Fibroblast of lung (primary cell): ENCODE measurements around the gene CD52. TPM values are rescaled to one million over a fixed set of nuclear protein-coding genes. Genes with fewer than 3 reads are reported as not detected.
A peak's percentile ranks its signal among the peaks of the same experiment; 100 is the strongest.

ENCODE experiments used
- DNase-seq, 2 donors: peaks; one replicate each; pipeline versions ENCODE4 v3.0.0 to v3.0.0-alpha.2; 2010; ENCODE audit warnings: low read depth in 2 of 2
- H2AFZ ChIP-seq: 2 replicates; pipeline ENCODE4 v1.5.1; 2012; ENCODE audit warnings: low read length, control low read depth, inconsistent platforms
- H3K27ac ChIP-seq: 2 replicates; pipeline ENCODE4 v1.5.1; 2011; ENCODE audit warnings: low read length, control low read depth; ENCODE audit not compliant: insufficient read depth
- H3K27me3 ChIP-seq: 2 replicates; pipeline ENCODE4 v1.5.1; 2011; ENCODE audit warnings: mild to moderate bottlenecking, low read length; ENCODE audit not compliant: control insufficient read depth, insufficient read depth
- H3K36me3 ChIP-seq: 2 replicates; pipeline ENCODE4 v1.5.1; 2011; ENCODE audit warnings: low read length; ENCODE audit not compliant: control insufficient read depth, insufficient read depth
- H3K4me1 ChIP-seq: 2 replicates; pipeline ENCODE4 v1.5.1; 2011; ENCODE audit warnings: low read length; ENCODE audit not compliant: control insufficient read depth, insufficient read depth; ENCODE audit errors: extremely low read depth
- H3K4me2 ChIP-seq: 2 replicates; pipeline ENCODE4 v1.5.1; 2011; ENCODE audit warnings: low read length, control low read depth; ENCODE audit not compliant: insufficient read depth; ENCODE audit errors: extremely low read depth
- H3K4me3 ChIP-seq, 4 experiments: fragments of 200-600 bp in 1 of 4; sonication (generic) in 1 of 4; replicated peaks in 1 of 4; 2 replicates each; pipeline ENCODE4 v1.5.1; 2011 to 2016; ENCODE audit warnings: low read length in 4 of 4, low read depth in 3 of 4, mild to moderate bottlenecking in 3 of 4, control low read depth in 2 of 4, inconsistent platforms in 1 of 4, mixed read lengths in 1 of 4; ENCODE audit not compliant: insufficient read depth in 1 of 4; ENCODE audit errors: control extremely low read depth in 1 of 4
- H3K79me2 ChIP-seq: 2 replicates; pipeline ENCODE4 v1.5.1; 2012; ENCODE audit warnings: mild to moderate bottlenecking, low read length, inconsistent platforms; ENCODE audit not compliant: control insufficient read depth, insufficient read depth
- H3K9ac ChIP-seq: 2 replicates; pipeline ENCODE4 v1.5.1; 2011; ENCODE audit warnings: mild to moderate bottlenecking, low read length, control low read depth; ENCODE audit not compliant: insufficient read depth
- H3K9me3 ChIP-seq: 2 replicates; pipeline ENCODE4 v1.5.1; 2012; ENCODE audit warnings: low read depth, low read length; ENCODE audit not compliant: control insufficient read depth, insufficient read depth
- H4K20me1 ChIP-seq: 2 replicates; pipeline ENCODE4 v1.5.1; 2011; ENCODE audit warnings: low read length; ENCODE audit not compliant: control insufficient read depth, insufficient read depth; ENCODE audit errors: extremely low read depth
- EZH2 ChIP-seq: IDR thresholded peaks from 2 replicates; pipeline ENCODE4 v1.5.1; 2012; ENCODE audit warnings: low read length, control low read depth, mild to moderate bottlenecking; ENCODE audit errors: missing control alignments
- polyA plus RNA-seq, 2 donors: library from polyadenylated mRNA; depleted of rRNA in 1 of 2; stranded (reverse) in 1 of 2; unstranded in 1 of 2; fragments of >200 nt; gene quantifications; 2 replicates each; pipeline ENCODE4 v1.2.1, GENCODE V29; 2011 to 2012; ENCODE audit warnings: missing spikeins in 1 of 2
- total RNA-seq: library from RNA; depleted of rRNA; stranded (reverse); fragments of >200 nt; gene quantifications from 2 replicates; pipeline ENCODE4 v1.2.1, GENCODE V29; 2014
- TF ChIP-seq, protein P1 (sequence below), 2 donors: IDR thresholded peaks in 1 of 2; conservative IDR thresholded peaks in 1 of 2; 1 replicate in 1 of 2; 2 replicates in 1 of 2; pipeline ENCODE4 v1.5.1; 2011 to 2012; ENCODE audit warnings: low read length in 2 of 2, control low read depth in 1 of 2, inconsistent platforms in 1 of 2, low read depth in 1 of 2, mild to moderate bottlenecking in 1 of 2

The CD52 gene
- total and polyA plus RNA-seq, 2 donors (not counting 1 experiment from before 2014, with no cell fraction given) = 0.31 TPM; not detected in 1

DNA sequence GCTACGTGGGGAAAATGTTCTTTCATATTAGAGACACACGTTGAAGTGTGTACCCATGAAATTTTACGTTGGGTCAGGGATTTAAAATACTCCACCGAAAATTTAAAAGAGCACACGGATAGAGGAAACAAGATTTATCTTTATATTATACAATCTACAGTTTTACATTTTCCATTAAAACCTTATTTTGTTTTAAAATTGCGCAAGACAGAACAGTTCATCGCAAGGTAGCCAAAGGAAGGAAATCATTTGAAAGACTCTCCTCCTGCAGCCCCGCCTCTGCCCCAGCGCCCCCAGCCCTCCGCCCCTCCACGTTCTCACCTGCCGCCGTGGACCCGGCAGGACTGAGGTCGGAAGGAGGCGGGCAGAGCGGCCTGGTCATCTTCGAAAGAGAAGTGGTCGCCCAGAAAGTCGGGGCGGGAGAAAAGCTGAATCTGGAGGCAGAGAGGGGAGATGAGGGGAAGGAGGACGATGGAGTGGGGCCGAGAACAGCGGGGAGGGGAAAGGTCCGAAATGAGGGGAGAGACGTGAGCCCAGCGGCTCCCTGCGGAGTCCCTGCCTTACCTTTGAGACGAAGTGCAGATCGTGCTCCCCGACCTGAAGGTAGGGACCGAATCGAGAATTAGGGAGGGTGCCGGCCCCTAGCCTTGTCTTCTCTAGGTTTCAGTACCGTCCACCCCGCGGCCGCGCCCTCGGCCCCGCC, 18.2 kb downstream of the CD52 start:
- H3K4me2 ChIP-seq = peak overlapping the region; percentile 92
- peak overlapping the region; percentile 88 for H2AFZ ChIP-seq
- H3K79me2 ChIP-seq = no peaks in the 10 kb centered on the region
- H3K36me3 ChIP-seq = no peaks in the 10 kb centered on the region
- no peaks in the 10 kb centered on the region for H3K4me1 ChIP-seq
- DNase-seq = no peak
- peak overlapping the region; percentile 38 to 68 (median 49) for H3K4me3 ChIP-seq
- no peak overlapping the region for H3K27ac ChIP-seq
- TF ChIP-seq, protein P1, sequence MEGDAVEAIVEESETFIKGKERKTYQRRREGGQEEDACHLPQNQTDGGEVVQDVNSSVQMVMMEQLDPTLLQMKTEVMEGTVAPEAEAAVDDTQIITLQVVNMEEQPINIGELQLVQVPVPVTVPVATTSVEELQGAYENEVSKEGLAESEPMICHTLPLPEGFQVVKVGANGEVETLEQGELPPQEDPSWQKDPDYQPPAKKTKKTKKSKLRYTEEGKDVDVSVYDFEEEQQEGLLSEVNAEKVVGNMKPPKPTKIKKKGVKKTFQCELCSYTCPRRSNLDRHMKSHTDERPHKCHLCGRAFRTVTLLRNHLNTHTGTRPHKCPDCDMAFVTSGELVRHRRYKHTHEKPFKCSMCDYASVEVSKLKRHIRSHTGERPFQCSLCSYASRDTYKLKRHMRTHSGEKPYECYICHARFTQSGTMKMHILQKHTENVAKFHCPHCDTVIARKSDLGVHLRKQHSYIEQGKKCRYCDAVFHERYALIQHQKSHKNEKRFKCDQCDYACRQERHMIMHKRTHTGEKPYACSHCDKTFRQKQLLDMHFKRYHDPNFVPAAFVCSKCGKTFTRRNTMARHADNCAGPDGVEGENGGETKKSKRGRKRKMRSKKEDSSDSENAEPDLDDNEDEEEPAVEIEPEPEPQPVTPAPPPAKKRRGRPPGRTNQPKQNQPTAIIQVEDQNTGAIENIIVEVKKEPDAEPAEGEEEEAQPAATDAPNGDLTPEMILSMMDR (conservative IDR thresholded peaks at IDR 0.05 in 1 of 2, IDR thresholded peaks at IDR 0.05 in 1 of 2; ENCODE audit: low read depth in 1 of 2, low read length in 2 of 2) = no peak
- no peak for TF ChIP-seq EZH2
- no peak overlapping the region for H3K9ac ChIP-seq
- H3K27me3 ChIP-seq = peaks cover 10% of the 10 kb centered on the region
- no peaks in the 10 kb centered on the region for H3K9me3 ChIP-seq
- no peaks in the 10 kb centered on the region for H4K20me1 ChIP-seq

DNA sequence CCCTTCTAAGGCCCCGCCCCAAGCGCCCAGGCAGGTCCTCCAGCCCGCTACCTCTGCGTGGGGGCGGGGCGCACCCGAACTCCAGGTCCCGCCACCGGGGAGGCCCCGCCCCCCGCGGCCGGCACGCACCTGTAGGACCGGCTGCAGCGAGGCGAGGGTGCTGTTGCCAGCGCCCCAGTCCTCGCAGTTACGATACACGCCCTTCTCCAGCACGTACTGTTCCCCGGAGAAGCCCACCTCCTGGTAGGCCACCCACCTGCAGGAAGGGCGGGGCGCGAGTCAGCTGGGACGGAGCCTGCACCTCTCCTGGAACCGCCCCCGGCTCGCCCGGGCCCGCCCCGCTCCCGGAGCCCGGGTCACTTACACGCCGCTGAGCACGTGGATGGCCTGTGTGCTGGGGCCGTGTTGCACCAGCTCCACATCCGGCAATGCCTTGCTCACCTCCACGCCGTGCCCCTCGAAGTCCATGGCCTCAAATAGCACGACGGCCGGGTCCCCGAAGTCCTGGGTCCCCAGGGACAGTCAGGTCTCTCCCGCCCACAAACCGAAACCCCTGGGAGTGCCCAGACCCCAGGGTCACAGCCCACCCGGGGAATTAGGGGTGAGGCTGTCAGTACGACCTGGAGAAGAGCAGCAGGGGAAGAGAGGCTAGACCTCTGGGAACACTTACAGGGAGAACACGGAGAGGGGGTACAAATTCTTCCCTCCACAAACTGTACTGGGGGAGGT, 18.9 kb downstream of the CD52 start:
- H3K27ac ChIP-seq = no peak overlapping the region

DNA sequence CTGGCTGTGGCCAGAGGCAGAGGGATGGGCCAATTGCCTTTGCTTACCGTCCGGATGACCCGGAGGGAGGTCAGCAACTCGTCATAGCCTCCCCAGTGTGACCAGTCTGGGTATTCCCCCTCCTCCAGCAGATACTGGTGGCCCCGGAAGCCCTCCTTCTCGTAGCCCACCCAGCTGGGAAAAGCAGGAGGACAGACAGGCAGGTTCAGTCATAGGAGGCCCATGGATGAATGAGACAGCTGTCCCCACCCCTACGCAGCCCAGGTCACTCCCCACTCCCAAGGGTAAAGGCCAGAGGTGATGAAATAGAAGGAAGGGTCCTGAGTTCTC, 19.4 kb downstream of the CD52 start:
- Histone ChIP-seq H2AFZ (no peak overlapping the region), H3K27ac (no peak overlapping the region), H3K4me1 (no peaks in the 10 kb centered on the region), H3K9me3 (no peaks in the 10 kb centered on the region), H3K4me3 (no peak overlapping the region), H3K27me3 (peaks cover 12% of the 10 kb centered on the region), H3K4me2 (no peak overlapping the region), H3K9ac (no peak overlapping the region), H4K20me1 (no peaks in the 10 kb centered on the region), H3K79me2 (no peaks in the 10 kb centered on the region), H3K36me3 (no peaks in the 10 kb centered on the region)
- DNase-seq = no peak
- TF ChIP-seq, protein P1 (conservative IDR thresholded peaks at IDR 0.05 in 1 of 2, IDR thresholded peaks at IDR 0.05 in 1 of 2; ENCODE audit: low read depth in 1 of 2, low read length in 2 of 2) = no peak
- TF ChIP-seq EZH2 = no peak

More for the DNA sequence above, 18.9 kb downstream of the CD52 start:
- H3K27me3 ChIP-seq = peaks cover 10% of the 10 kb centered on the region
- no peaks in the 10 kb centered on the region for H3K36me3 ChIP-seq
- peak overlapping the region; percentile 92 for H3K4me2 ChIP-seq
- H3K79me2 ChIP-seq = no peaks in the 10 kb centered on the region
- no peaks in the 10 kb centered on the region for H4K20me1 ChIP-seq
- no peak for DNase-seq
- TF ChIP-seq, protein P1 (conservative IDR thresholded peaks at IDR 0.05 in 1 of 2, IDR thresholded peaks at IDR 0.05 in 1 of 2; ENCODE audit: low read depth in 1 of 2, low read length in 2 of 2) = no peak
- TF ChIP-seq EZH2 = no peak
- H3K4me1 ChIP-seq = no peaks in the 10 kb centered on the region
- H3K4me3 ChIP-seq = peak overlapping the region in 3 of 4 experiments; percentile 38 to 51 (median 47)
- no peaks in the 10 kb centered on the region for H3K9me3 ChIP-seq
- no peak overlapping the region for H2AFZ ChIP-seq
- H3K9ac ChIP-seq = no peak overlapping the region
